Measurements from ENCODE around the gene GNAI3. TPM values are rescaled to one million over a fixed set of nuclear protein-coding genes. Genes with fewer than 3 reads are reported as not detected.
A peak's percentile ranks its signal among the peaks of the same experiment; 100 is the strongest.

GNAI3 gene
- polyA plus RNA-seq, 3 donors: 3.0 to 14.2 (median 10.4) TPM

DNA sequence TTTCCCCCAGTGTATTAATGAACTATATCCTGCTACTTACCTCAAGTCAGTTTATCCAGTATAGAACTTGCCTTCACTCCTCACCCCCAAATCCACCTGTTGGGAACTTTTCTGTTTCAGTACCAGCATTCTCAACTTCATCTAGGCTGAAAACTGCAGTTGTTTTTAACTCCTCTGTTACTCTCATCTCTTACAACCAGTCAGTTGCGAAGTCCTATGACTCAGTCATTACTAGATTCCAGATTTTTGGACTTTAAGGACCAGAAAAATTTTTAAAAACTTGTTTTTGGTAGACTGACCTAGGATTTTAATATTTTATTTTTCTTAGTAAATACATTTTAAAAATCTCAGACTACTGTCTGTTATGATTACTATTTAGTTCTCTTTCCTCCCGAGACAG is 8.1 kb downstream of the GNAI3 start:
- Histone ChIP-seq H3K9ac (ENCODE audit: insufficient read depth, low read length, poor library complexity, severe bottlenecking) (no peak overlapping the region), H4K20me1 (ENCODE audit: insufficient read depth, low read length) (peaks cover 100% of the 10 kb centered on the region), H2AFZ (ENCODE audit: insufficient read depth, low read depth, low read length, poor library complexity, severe bottlenecking) (no peak overlapping the region), H3K79me2 (ENCODE audit: insufficient read depth, low read length) (peaks cover 100% of the 10 kb centered on the region), H3K27ac (ENCODE audit: low read depth in 1 of 2, low read length in 2 of 2) (peak overlapping the region in 1 of 2 donors; percentile 52), H3K36me3 (replicated peaks in 1 of 2; ENCODE audit: control insufficient read depth in 1 of 2, insufficient read depth in 2 of 2, low read length in 2 of 2) (peaks cover 0 to 7% of the 10 kb centered on the region in 2 donors), H3K4me3 (replicated peaks in 1 of 3; ENCODE audit: low read depth in 2 of 3, low read length in 3 of 3) (peak overlapping the region in 1 of 3 experiments; percentile 36), H3K4me2 (replicated peaks; ENCODE audit: extremely low read depth, low read length, poor library complexity, severe bottlenecking) (peak overlapping the region; percentile 28), H3K27me3 (ENCODE audit: control insufficient read depth in 2 of 2, insufficient read depth in 2 of 2, low read length in 2 of 2) (no peaks in the 10 kb centered on the region), H3K4me1 (ENCODE audit: control insufficient read depth in 1 of 2, insufficient read depth in 2 of 2, low read length in 2 of 2) (peaks cover 26 to 28% of the 10 kb centered on the region in 2 donors), H3K9me3 (replicated peaks in 1 of 2; ENCODE audit: control insufficient read depth in 1 of 2, insufficient read depth in 1 of 2, low read length in 2 of 2) (no peaks in the 10 kb centered on the region)
- DNase-seq: no peak
- intact Hi-C loops (cut with micrococcal nuclease): no loop called here
- TF ChIP-seq, protein P1, sequence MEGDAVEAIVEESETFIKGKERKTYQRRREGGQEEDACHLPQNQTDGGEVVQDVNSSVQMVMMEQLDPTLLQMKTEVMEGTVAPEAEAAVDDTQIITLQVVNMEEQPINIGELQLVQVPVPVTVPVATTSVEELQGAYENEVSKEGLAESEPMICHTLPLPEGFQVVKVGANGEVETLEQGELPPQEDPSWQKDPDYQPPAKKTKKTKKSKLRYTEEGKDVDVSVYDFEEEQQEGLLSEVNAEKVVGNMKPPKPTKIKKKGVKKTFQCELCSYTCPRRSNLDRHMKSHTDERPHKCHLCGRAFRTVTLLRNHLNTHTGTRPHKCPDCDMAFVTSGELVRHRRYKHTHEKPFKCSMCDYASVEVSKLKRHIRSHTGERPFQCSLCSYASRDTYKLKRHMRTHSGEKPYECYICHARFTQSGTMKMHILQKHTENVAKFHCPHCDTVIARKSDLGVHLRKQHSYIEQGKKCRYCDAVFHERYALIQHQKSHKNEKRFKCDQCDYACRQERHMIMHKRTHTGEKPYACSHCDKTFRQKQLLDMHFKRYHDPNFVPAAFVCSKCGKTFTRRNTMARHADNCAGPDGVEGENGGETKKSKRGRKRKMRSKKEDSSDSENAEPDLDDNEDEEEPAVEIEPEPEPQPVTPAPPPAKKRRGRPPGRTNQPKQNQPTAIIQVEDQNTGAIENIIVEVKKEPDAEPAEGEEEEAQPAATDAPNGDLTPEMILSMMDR (IDR thresholded peaks at IDR 0.05): no peak
- H3K4me1 Mint-ChIP-seq: peaks cover 71% of the 10 kb centered on the region
- WGBS (ENCODE audit: insufficient coverage): no CpG with 5 or more reads among the region's 2 CpGs
- peaks cover 0 to 4% (median 2%) of the 10 kb centered on the region in 3 donors for H3K27me3 Mint-ChIP-seq (ENCODE audit: low read depth in 3 of 3)
- H3K36me3 Mint-ChIP-seq: peaks cover 11 to 19% of the 10 kb centered on the region in 2 donors
- H3K4me3 Mint-ChIP-seq: no peak overlapping the region
- peak overlapping the region; percentile 21 to 75 (median 54) for H3K27ac Mint-ChIP-seq
- H3K9me3 Mint-ChIP-seq: no peaks in the 10 kb centered on the region

GRCh38 chr1:109557520-109557919 is 9.1 kb downstream of the GNAI3 start:
- no peaks in the 10 kb centered on the region for H3K27me3 ChIP-seq (ENCODE audit: control insufficient read depth in 2 of 2, insufficient read depth in 2 of 2, low read length in 2 of 2)
- Mint-ChIP-seq H3K36me3 (peaks cover 11 to 16% of the 10 kb centered on the region in 2 donors), H3K9me3 (no peaks in the 10 kb centered on the region), H3K27me3 (ENCODE audit: low read depth in 3 of 3) (peaks cover 0 to 4% (median 2%) of the 10 kb centered on the region in 3 donors), H3K4me1 (peaks cover 74% of the 10 kb centered on the region), H3K4me3 (no peak overlapping the region), H3K27ac (peak overlapping the region in 2 of 7 donors; percentile 19 to 54)
- peaks cover 0 to 7% of the 10 kb centered on the region in 2 donors for H3K36me3 ChIP-seq (replicated peaks in 1 of 2; ENCODE audit: control insufficient read depth in 1 of 2, insufficient read depth in 2 of 2, low read length in 2 of 2)
- H3K4me3 ChIP-seq (replicated peaks in 1 of 3; ENCODE audit: low read depth in 2 of 3, low read length in 3 of 3): no peak overlapping the region
- H4K20me1 ChIP-seq (ENCODE audit: insufficient read depth, low read length): peaks cover 100% of the 10 kb centered on the region
- DNase-seq: no peak
- TF ChIP-seq, protein P1 (IDR thresholded peaks at IDR 0.05): no peak
- 96% methylated on average over 4 of the region's 5 CpGs for WGBS (ENCODE audit: insufficient coverage)
- intact Hi-C loops (cut with micrococcal nuclease): no loop called here
- peaks cover 100% of the 10 kb centered on the region for H3K79me2 ChIP-seq (ENCODE audit: insufficient read depth, low read length)
- H3K4me1 ChIP-seq (ENCODE audit: control insufficient read depth in 1 of 2, insufficient read depth in 2 of 2, low read length in 2 of 2): peaks cover 27 to 28% of the 10 kb centered on the region in 2 donors
- no peak overlapping the region for H3K4me2 ChIP-seq (replicated peaks; ENCODE audit: extremely low read depth, low read length, poor library complexity, severe bottlenecking)
- H2AFZ ChIP-seq (ENCODE audit: insufficient read depth, low read depth, low read length, poor library complexity, severe bottlenecking): no peak overlapping the region
- peak overlapping the region in 1 of 2 donors; percentile 23 for H3K27ac ChIP-seq (ENCODE audit: low read depth in 1 of 2, low read length in 2 of 2)
- H3K9me3 ChIP-seq (replicated peaks in 1 of 2; ENCODE audit: control insufficient read depth in 1 of 2, insufficient read depth in 1 of 2, low read length in 2 of 2): no peaks in the 10 kb centered on the region
- H3K9ac ChIP-seq (ENCODE audit: insufficient read depth, low read length, poor library complexity, severe bottlenecking): no peak overlapping the region
